Putamen (tissue), 1 donor: ENCODE results near the gene RTP4.

Experiments
- DNase-seq: peaks from one replicate; pipeline ENCODE4 v3.0.0-alpha.2; 2016; ENCODE audit warnings: low spot score

Gene RTP4, protein sequence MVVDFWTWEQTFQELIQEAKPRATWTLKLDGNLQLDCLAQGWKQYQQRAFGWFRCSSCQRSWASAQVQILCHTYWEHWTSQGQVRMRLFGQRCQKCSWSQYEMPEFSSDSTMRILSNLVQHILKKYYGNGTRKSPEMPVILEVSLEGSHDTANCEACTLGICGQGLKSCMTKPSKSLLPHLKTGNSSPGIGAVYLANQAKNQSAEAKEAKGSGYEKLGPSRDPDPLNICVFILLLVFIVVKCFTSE

DNA sequence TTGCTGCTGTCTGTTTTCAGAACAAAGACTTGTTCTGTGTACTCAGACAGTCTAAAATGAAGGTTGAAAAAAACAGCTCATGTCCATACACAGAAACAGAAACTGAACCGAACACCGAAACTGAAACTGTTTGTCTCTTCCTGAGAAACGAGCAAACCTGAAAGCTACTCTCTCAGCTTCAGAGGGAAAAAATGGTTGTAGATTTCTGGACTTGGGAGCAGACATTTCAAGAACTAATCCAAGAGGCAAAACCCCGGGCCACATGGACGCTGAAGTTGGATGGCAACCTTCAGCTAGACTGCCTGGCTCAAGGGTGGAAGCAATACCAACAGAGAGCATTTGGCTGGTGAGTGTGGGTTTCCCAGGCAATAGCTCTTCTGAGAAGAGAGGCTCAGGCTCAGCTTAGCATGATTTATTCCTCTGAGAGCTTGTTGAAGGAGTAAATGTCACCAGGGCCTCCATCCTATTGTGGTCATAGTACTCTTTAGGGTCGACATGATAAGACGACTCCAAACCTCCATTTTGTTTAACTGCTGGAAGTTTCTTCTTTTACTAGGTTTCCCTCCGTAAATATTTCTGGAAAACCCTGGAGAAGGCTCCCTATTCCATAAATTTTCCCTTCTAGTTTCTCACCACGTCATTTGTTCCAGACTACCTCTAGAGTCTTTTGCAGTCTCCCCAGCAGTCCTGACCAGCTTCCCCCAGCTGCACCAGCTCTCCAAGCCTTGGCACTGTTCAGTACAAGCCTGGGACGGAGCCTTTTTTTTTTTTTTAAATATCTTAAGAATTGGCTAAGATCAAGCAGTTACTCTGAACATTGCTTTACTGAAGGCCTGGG lies at the start of gene RTP4:
TSS of gene RTP4 (plus strand) at position 135 of the 838 bp plus-strand sequence. CDS start at position 192, 57 bp downstream.
- peak; percentile 56 for DNase-seq

DNA sequence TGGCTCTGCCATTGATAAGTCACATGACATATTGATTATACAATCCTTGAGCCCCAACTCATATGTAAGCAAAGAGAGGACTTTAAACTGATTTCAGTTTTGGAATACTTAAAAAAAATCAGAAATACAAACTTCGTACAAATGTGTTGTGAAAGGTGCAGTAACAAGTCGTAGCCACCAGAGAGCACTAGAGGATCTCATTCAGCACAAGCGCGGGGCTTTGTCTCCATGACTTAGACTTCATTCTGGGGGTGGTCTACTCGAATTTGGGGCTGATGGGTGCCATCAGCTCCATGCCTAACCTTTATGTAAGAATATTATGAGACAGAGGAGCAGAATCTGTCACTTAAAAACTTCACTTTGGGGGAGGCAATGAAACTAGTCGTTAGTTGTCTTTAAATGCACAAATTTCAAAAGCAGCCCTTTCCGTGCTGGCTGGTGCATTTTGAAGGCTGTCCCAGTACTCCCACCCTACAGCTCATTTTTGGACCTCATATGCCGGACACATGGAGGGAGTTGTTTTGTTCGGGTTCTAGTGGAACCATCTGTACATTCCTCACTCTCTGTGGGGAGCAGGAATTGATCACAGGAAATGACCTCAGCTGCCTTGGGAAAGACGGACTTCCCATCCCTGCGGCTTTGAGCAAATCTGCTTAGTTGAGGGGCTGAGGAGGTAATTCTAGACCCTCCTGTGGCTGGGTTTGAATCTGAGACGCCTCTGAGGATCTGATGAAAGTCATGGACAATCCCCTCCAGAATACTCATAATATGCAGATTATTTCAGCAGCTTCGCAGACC lies 49.2 kb upstream of the RTP4 start:
- DNase-seq: peak; percentile 22

DNA sequence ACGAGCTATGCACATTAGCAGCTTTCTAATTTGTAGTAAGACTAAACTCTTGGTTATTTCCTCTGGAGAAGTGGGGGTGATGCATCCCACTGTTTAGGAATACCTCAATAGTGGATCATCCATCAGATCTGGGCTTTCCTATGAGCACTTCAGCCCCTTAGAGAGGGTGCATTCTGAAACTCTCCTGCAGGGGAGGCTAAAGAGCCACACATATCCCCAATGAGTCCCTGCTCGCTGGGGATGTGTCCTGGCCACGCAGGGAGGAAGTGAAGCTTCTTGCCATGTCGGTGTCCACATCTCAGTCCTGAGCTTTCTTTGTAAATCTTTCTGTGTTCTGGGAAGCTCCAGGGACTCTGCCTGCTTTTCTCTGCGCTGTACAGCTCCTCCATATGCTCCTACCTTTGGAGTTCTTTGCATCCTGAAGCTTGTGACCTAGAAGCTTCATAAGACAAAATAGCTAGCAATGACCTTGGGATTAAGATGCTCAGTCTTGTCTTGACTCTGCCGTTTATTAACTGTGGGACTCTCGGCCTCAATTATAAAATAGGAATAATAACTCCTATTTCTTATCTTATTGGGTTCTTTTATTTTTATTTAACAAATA lies 48.4 kb upstream of the RTP4 start:
- peak; percentile 62 for DNase-seq

DNA sequence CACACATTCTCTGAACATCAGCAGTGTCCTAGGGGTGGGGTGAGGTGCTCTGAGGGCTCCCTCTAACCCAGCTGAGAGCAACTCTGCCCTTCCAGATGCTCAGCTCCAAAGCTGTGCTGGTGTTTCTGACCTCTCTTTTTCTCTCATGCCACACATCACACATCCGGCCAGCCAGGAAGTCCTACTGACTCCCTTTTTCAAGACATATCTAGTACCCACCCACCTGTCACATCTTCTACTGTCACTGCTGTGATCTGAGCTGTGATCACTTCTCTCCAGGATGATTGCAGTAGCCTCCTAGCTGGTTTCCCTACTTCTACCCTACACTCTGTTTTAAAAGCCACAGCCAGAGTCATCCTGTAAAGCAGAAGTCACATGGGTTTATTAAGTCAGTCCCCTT lies 46.4 kb upstream of the RTP4 start:
- DNase-seq: no peak

DNA sequence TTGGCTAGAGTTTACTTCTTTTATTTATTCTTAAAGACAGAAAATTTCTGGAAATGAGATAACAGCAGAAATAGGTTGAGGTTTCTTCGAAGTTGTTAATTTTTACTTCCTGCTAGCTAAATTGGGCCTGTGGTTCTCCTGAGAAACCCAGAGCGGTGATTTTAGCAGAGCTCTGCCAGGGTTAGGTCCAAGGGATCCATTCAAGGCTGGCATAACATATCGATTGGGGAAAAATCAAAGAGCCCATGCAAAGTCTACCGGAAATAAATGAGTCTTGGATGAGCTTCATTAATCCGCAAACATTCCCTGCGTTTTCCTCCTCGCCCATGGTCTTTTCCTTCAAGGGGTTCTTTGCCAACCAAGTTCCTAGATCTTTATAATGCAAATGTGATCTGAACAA lies 45.9 kb upstream of the RTP4 start:
- no peak for DNase-seq

DNA sequence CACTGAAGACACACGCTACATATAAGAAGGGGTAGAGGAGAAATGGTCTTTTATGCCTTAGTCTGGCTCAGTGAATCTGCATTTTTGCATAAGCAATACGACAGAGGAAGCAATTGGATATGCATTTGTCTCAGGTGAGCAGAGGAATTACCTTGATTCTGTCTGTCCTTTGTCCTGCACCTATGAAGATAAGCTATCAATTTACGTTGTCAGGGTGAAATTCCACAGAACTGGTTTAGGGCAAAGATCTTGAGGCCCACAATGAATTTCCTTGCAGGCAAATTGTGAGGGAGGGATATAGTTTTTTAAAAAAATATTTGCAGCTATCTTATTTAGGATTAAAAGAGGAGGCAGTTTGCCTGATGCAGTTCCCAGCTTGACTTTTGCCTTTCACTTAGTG lies 45.1 kb upstream of the RTP4 start:
- no peak for DNase-seq

DNA sequence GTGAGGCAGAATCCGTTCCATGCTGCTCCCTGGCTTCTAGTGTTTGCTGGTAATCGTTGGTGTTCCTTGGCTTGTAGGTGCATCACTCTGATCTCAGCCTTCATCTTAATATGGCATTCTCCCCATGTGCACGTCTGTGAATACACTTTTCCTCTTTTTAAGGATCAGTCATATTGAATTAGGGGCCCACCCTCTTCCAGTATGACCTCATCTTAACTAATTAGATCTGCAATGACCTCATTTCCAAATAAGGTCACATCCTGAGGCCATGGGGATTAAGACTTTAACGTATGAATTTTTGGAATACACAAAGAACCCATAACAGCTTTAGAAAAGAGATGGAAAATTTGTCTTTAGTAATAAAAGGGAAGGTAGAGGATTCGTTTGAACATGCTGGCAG lies 42.6 kb upstream of the RTP4 start:
- DNase-seq: no peak

DNA sequence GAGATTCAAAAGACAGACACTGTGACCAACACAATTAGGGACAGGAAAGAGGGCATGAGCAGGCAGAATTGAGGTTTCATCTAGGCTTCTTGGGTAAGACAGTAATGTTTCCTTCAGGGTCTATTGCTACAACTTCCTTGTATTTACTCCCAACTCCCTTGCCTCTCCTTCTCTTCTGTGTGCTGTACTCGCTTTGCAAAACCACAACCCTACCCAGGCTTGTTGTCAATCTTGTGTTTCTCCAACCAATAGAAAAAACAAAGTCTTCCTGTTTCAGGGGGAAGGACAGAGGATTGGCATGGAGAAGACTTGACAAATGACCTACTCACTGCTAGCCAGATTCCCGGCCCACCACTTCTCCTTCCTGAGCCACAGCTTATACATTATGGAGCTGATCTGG lies 40.3 kb upstream of the RTP4 start:
- no peak for DNase-seq

DNA sequence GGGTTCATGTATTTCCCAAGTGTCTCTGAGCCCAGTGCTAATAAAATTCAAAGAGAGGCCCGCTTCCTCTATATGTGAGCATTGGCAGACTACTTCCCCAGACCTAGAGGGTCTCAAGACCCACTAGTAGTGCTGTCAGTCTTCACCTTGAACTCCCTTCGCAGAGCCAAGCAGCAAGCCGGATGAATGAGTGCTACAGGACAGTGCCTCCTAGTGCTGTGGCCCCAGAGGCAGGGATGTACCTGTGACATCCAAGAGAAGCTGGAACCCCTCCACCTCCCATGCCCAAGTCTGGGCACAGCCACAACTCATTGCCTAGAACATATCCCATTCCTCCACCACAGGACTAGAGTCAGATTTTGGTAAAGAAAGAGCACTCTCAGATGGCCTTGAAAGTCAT lies 39.5 kb upstream of the RTP4 start:
- DNase-seq: no peak

DNA sequence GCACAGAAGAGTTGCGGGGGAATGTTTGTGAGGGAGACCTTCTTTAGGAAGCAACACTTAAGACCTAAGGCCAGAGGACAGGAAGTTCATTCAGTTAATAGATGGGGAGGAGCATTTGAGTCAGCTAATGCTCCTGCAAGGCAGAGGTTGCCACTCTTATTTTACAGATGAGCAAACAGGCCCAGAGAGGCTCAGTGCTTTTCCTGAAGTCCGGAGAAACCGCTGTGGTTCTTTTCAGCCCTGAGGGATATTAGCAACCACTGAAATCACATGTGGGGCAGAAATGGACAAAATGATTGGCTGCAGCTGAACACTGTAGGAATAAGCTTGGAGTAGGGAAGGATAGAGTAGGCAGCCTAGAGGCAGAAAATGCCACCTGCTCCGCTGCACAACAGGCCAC lies 33.3 kb upstream of the RTP4 start:
- no peak for DNase-seq

DNA sequence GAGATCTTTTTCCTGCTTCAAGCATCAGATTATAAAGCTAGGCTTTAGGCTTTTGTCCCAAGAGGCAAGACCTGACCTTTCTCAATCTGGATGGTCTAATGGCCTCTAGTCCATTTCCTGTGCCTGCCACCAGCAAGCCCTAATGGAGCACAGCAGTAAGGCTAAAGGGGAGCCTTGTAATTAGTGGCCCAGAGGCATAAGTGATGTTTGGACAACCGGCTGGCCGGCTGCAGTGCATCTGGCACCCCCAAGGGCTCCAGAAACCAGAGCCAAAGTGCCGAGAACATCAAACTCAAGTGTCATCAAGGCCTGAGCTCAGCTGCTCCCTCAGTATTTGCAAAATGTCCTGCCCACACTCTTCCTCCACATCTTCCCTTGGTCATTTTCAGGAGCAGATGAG lies 31.9 kb upstream of the RTP4 start:
- no peak for DNase-seq

DNA sequence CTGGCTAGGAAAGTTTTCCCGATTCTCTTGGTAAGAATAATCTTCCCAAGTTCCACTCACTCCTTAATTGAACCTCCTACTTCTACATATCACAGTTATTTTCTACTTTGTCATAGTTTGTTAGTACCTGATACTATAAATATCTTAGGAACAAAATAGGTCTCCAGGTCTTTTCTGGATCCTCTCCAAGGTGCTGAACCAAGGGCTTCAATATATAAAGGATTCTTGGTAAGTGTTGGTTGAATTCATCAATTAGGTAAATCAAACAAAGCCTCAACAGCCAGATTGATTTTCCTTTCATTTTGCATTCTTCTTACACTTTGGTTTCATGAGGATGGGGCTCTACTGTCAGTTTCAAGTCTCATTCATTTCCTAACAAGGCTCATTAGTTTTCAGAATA lies 27.6 kb upstream of the RTP4 start:
- no peak for DNase-seq

DNA sequence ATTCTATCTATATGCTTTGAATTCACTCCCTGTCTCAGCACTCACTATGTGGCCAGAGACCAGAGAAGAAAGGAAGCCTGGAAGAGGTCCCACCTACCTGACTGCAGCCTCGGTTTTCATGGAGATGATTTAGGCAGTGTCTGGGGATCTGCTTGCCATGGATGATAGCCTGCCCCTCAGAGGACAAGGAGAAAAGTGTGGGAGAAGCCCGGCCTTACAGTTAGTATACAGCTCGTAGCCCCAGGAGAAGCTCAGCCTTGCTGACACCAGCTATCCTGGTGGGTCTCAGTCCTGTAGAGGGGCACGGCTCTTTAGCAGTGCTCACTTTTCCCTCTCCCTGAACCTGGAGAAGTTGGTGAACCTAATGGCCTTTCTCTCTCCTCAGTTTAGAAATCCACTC lies 25.9 kb upstream of the RTP4 start:
- DNase-seq: no peak

DNA sequence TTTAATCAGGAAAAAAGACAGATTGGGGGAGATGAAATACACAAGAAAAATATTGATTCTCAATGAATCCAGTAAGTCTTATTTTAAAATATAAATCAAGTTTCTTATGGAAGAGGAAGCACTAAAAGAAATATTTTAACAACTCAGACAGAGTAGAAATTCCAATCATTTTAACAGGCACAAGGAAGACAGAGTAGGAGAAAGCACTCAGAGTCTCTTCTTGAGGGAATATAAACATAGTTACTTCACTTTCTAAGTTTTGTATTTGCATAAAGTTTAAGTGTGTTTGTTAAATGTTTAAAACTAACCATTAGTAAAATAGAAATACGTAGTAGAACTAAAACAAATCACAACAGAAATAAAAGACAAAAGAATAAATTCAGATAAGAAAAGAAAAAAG lies 24.5 kb upstream of the RTP4 start:
- no peak for DNase-seq

DNA sequence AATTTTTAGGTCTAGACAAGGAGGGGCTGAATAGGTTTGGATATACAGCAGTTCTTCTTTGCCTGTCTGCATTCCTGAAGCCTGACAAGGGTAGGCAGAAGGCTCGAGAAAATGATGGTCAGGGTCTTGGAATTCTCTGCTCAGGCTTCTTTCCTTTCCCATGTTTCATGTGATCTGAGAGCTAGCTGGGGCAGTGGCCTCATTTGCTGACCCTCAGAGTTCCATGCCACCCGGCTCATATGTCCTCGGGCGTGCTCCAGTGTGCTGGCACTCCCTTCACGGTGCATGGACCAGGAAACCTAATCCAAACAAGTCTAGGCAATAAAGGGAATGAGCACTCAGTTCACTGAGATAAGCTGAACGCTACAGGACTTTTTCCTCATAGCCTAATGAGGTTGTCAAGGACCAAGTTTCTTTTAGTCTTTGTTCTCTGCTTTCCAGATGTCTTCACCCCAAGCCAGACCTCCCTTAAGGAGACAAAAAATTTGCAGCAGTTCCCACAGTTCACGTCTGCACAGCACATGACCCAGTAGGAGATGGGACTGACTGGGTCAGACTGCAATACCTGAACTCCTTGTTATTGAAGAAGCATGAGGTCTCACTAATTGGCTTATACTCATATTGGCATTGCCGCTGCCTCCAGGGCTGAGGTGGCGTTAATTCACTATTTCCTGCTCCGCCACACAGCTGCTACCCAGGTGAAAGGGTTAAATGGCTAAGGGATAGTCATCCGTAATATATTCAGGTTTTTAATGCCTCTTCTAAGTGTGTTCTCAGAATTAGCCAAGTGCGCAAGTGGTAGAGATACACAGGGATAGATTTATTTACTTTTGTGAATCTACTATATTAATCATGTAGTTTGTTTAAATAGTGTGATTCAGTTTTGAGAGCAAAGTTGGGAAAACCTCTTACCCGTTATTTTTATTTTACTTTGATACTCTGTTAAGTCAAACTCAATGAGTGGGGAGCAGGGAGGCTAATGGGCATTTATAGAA lies 15.3 kb upstream of the RTP4 start:
- no peak for DNase-seq

DNA sequence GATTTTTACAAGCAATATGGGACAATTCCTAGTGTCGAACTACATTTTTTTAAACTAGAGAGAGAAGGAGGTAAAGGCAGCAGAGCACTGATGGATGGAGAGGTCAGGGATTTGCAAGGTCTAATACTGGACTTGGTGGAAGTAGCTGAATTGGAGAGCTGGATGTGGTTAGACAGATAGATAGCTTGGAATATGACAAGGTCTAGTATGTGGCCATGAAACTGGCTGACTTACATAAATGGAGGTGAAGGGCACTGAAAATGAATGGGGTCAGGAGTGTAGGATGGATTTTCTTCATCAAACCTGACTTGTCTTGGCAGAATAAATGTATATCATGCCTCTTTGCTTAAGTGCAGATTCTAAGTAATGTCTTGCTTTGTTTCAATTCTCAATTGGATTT lies 10.1 kb upstream of the RTP4 start:
- no peak for DNase-seq

DNA sequence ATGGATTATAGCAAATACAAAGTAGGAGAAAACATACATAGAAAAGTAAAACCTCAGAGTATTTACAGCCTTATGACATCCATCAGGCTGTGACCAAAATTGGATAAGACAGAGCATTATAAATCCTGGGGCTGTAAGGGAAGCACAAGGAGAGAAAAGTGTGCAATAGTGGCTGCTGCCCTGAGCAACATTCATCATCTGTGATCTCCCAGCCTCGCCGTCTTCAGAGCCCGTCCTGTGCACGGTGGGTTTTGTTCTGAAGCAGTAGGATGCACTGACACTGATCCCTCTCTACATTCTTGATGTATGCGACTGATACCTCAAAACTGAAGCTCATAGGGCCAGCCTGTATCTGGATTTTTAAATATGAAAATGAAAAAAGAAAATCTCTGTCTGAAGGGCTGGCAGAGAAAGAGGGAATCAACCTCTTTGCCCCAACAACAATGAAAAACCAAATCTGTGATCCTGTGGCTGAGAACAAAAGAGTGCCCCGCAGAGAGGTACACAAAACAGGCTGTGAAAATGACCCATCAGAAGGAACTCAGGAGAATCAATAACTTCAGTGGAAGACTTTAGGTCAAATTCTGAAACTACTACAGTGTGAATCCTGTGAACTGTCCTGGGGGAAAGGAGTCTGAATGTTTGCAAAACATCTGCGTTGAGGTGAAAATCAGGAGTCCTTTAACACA lies 8.2 kb upstream of the RTP4 start:
- DNase-seq: no peak

DNA sequence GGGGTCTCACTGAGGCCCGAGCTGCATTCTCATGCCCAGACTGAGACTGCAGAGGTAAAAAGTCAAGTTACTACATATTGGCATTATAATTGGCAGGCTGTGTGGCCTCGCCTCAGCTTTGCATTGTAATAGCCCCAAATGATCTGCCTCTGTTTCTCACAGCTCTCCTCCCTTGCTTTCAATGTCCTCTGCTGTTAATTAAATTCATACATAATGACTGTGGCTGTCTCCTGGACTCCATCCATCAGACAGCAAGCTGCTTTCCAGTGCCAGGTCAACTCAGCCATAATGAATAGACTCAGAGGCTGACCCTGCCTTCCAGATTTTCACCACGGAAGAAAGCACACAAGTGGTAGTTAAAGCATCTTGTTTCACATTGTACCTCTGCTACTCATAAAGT lies 7.6 kb upstream of the RTP4 start:
- no peak for DNase-seq

DNA sequence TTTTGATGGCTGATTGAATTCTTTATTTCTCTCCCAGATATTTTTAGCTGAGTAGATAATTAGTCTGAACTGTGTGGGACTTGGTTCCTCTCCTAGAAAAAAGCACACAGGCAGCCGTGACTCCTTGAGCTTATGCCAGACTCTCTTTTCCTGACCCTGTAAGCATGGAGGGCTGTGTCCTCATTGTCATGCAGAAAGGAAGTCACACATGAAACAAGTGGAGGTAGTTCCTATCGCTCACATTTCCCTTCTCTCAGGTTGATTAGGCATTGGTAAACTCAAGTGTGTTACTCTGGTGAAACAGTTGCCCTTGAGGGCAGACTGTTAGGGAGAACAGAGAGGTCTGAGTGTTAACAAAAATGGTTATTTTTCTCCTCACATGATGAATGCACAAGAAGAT lies 6.3 kb upstream of the RTP4 start:
- no peak for DNase-seq

DNA sequence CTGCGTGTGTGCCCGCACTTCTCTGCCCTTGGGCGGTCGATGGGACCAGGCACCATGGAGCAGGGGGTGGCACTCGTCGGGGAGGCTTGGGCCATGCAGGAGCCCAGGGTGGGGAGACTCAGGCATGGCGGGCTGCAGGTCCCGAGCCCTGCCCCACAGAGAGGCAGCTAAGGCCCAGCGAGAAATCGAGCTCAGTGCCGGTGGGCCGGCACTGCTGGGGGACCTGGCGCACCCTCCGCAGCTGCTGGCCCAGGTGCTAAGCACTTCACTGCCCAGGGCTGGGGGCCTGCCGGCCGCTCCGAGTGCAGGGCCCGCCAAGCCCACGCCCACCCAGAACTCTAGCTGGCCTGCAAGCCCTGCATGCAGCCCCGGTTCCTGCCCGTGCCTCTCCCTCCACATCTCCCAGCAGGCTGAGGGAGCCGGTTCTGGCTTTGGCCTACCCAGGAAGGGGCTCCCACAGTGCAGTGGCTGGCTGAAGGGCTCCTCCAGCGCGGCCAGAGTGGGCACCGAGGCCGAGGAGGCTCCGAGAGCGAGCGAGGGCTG lies 553 bp upstream of the RTP4 start:
- no peak for DNase-seq
